Large intestine (tissue), 3 donors: ENCODE results near the gene PNPLA7. TPM values are rescaled to one million over a fixed set of nuclear protein-coding genes. Genes with fewer than 3 reads are reported as not detected.
A peak's percentile ranks its signal among the peaks of the same experiment; 100 is the strongest.

ENCODE experiments used
- DNase-seq, 2 donors: peaks; one replicate each; pipeline versions ENCODE4 v3.0.0 to v3.0.0-alpha.2; 2013
- H3K27ac ChIP-seq: one replicate; pipeline ENCODE4 v1.5.1; 2013; ENCODE audit warnings: low read length
- H3K27me3 ChIP-seq: 2 replicates; pipeline ENCODE4 v1.6.1; 2013; ENCODE audit warnings: low read length; ENCODE audit not compliant: control insufficient read depth, insufficient read depth
- H3K36me3 ChIP-seq: 2 replicates; pipeline ENCODE4 v1.6.1; 2013; ENCODE audit warnings: low read length; ENCODE audit not compliant: control insufficient read depth, insufficient read depth
- H3K4me1 ChIP-seq: one replicate; pipeline ENCODE4 v1.6.1; 2013; ENCODE audit warnings: low read length; ENCODE audit not compliant: control insufficient read depth, insufficient read depth
- H3K4me3 ChIP-seq: one replicate; pipeline ENCODE4 v1.5.1; 2013; ENCODE audit warnings: low read length
- H3K9me3 ChIP-seq: one replicate; pipeline ENCODE4 v1.6.1; 2013; ENCODE audit warnings: mild to moderate bottlenecking, low read depth, low read length, moderate library complexity; ENCODE audit not compliant: control insufficient read depth
- WGBS: methylation state at CpG from one replicate; pipeline ENCODE4 v1.1.5; 2013; ENCODE audit warnings: low lambda C conversion rate; ENCODE audit not compliant: insufficient coverage; 5-methylcytosine and 5-hydroxymethylcytosine counted together
- polyA plus RNA-seq: library from polyadenylated mRNA; unstranded; fragments of 120-200 nt; gene quantifications from one replicate; pipeline ENCODE4 v1.2.1, GENCODE V29; 2013

The PNPLA7 gene
- polyA plus RNA-seq, 1 donor = 7.2 TPM

DNA sequence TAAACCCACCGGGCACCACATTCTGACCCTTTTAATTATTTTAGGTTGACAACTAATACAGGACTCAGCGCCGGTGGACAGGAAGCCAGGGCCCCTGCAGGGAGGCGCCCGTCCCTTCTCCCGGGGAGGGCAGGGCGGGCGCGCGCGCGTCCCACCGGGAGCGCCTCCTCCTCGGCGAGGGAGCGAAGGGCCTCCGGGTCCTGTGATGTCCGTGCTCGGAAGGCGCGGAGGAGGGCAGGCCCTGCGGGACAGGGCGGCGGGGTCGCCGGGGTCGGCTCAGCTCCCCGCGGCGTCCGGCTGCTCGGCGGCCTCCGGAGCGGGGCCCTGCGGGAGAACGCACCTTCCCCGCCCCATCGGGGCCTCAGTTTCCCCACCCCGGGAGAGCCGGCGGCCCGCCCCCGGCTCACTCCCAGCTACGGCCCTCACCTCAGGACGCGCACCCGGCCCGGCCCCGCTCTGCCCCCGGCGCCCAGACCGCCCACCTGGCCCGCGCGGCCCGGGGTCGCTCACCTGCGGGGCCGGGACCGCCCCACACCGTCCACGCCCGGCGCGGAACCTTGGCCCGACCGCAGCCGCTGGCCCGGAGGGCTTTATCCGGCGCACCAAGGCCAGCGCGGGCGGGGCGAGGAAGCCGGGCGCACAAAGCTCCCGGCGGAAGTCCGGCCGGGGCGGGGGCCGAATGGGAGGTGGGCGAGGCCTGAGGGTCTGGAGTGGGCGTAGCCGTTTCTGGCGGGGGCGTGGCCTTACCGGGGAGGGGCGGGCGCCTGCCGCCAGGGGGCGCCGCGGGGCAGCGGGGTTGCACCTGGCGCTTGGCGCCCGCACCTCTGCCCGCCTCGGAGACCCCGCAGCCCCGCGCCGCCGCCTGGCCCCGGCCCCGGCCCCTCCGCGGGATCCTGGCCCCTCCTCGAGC, 127.3 kb downstream of the PNPLA7 start, which contains the start of the genes EXD3 and NOXA1:
Gene EXD3, minus strand, starts transcription at position 559 of the 910 bp plus-strand sequence. CDS start 27,805 bp downstream, outside the sequence.
Gene NOXA1, plus strand, starts transcription at position 790 of the 910 bp plus-strand sequence. CDS start 137 bp downstream, outside the sequence.
- peaks cover 12% of the 10 kb centered on the region for H3K4me1 ChIP-seq
- H3K9me3 ChIP-seq = no peaks in the 10 kb centered on the region
- peak within 1 kb of the TSS; percentile 65 for H3K4me3 ChIP-seq
- WGBS = no CpG with 5 or more reads among the region's 113 CpGs
- DNase-seq = peak; percentile 92 to 93
- H3K27me3 ChIP-seq = no peaks in the 10 kb centered on the region
- peak within 1 kb of the TSS; percentile 61 for H3K27ac ChIP-seq
- no peaks in the 10 kb centered on the region for H3K36me3 ChIP-seq

DNA sequence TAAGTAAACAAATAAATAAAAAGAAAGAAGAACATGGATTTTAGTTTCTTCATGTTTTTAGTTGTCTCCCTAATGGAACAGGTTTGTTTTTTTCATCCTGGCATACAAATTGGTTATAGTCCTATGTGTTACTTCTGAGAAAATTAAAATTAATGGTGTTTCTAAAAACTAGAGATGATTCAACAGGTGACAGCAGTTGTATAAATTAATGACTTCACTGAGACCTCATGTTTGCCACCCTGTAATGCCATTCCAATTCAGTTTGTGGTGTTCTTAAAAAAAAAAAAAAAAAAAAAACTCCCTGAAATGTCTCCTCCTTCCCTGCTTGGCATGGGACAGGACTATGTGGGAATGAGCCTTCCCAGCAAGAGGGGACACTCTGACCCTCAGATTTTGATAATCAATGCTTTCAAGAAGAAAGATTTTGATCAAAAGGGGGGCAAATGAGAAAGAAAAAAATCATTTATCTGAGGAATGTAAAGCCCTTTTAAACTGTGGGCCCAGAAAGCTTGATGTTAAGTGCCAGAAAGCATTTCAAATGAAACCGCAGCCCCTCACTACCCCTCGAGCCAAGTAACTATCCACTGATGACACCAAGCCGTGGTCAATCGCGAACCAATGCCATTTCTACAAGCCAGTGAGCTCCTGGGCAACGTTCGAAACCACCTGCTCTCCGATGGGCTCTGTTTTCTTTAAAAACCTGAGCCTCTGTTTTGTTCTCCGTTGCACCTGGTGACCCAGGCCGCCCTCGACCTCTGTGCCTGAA, 128.2 kb downstream of the PNPLA7 start:
- Histone ChIP-seq H3K27ac (peak overlapping the region; percentile 61), H3K27me3 (no peaks in the 10 kb centered on the region), H3K4me3 (peak overlapping the region; percentile 55), H3K9me3 (peaks cover 1% of the 10 kb centered on the region), H3K4me1 (peaks cover 12% of the 10 kb centered on the region), H3K36me3 (no peaks in the 10 kb centered on the region)
- WGBS = no CpG with 5 or more reads among the region's 11 CpGs
- no peak for DNase-seq

DNA sequence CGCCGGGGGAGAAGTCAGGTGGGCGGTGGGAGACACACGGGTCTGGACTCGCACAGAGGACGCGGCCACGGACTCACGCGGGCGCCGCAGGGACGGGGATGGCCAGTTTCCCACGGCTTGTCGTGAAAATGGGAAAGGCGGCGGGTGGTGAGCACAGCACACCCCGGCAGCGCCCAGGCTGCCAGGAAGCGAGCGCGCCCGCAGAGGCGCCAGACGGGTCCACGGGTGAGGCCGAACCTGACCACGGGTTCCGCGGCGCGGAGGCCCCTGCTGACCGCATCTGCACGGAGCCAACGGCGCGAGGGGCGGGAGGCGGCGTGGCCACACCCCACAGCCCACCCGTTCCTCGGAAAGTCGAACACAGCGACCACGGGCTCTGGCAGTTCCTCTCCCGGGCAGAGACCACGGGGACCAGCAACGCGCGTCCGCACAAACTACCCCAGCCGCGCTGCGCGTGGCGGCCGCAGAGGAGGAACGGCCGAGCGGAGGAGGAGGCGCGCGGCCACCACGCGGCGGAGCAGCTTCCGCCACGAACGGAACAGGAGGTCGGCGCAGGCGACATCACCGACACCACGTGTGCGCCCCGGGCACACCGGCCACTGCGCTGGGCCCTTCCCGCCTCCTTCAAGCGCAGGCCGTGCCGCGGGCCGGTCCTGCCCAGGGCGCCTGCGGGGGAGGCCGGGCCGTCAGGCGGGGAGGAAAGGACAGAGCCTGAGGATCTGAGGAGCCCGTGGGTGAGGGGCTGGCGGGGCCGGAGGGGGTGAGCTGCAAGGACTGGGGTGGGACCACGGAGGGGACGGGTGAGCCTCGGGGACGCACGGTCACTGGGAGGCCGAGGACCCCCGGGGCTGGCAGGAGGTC, 132.8 kb downstream of the PNPLA7 start:
- Histone ChIP-seq H3K27ac (no peak overlapping the region), H3K9me3 (peaks cover 4% of the 10 kb centered on the region), H3K27me3 (no peaks in the 10 kb centered on the region), H3K36me3 (peaks cover 4% of the 10 kb centered on the region), H3K4me3 (no peak overlapping the region), H3K4me1 (peaks cover 3% of the 10 kb centered on the region)
- DNase-seq = no peak
- no CpG with 5 or more reads among the region's 99 CpGs for WGBS

- Histone ChIP-seq H3K4me3 (no peak overlapping the region), H3K27ac (no peak overlapping the region), H3K4me1 (peaks cover 3% of the 10 kb centered on the region), H3K36me3 (peaks cover 4% of the 10 kb centered on the region), H3K9me3 (peaks cover 4% of the 10 kb centered on the region), H3K27me3 (no peaks in the 10 kb centered on the region)
- no peak for DNase-seq
- WGBS = no CpG with 5 or more reads among the region's 45 CpGs
Observed at GRCh38 chr9:137416563-137417151, 133.5 kb downstream of the PNPLA7 start.

DNA sequence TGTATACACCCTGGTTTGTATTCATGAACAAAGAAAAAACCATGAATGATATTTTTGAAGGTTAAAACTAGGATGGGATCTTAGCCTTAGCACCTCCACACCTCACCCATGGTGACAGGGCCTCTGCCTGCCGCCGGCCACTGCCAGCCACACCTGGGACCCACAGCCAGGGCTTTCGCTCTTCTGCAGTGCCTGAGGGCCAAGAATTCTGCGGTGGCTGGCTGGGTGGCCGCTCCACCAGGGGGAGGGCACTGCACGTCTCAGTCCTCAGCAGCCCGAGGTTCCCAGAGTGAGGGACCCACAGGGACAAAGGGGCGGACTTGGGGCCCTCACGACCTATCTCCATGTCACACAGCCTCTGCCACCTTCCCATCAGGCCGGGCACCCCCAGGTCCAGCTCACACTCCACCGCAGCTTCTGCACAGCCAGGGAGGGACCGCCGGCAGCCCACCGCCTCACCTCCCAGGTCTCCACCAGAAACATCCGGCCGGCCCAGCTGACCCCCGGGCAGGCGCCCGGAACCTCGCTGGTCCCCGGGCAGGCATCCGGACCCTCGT, 134.1 kb downstream of the PNPLA7 start:
- Histone ChIP-seq H3K27me3 (no peaks in the 10 kb centered on the region), H3K36me3 (peaks cover 4% of the 10 kb centered on the region), H3K4me3 (no peak overlapping the region), H3K27ac (no peak overlapping the region), H3K9me3 (peaks cover 4% of the 10 kb centered on the region), H3K4me1 (no peaks in the 10 kb centered on the region)
- DNase-seq = no peak
- no CpG with 5 or more reads among the region's 23 CpGs for WGBS

GRCh38 chr9:137415451-137415850, 134.8 kb downstream of the PNPLA7 start:
- DNase-seq = no peak
- Histone ChIP-seq H3K27ac (no peak overlapping the region), H3K36me3 (peaks cover 4% of the 10 kb centered on the region), H3K4me3 (no peak overlapping the region), H3K9me3 (peaks cover 4% of the 10 kb centered on the region), H3K4me1 (no peaks in the 10 kb centered on the region), H3K27me3 (no peaks in the 10 kb centered on the region)
- WGBS = no CpG with 5 or more reads among the region's 5 CpGs

DNA sequence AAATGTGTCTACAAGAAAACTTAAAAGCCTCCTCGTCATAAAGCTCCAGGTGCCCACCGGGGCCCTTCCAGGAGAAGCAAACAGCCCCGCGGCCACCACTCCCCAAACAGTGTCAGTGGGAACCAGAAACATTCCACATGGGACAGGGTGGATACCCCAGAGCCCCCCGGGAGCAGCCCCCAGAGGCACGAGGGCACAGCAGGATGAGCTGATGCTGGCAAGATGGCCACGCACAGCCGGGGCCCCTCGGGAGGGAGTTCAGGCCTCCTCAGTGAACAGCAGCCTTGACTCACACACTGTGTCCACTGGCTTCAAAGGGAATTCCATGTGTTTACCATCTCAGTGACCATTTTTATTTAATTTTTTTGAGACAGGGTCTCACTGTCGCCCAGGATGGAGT, 137.8 kb downstream of the PNPLA7 start:
- WGBS = 100% methylated on average over 1 of the region's 10 CpGs
- no peak for DNase-seq
- H3K27ac ChIP-seq = no peak overlapping the region

DNA sequence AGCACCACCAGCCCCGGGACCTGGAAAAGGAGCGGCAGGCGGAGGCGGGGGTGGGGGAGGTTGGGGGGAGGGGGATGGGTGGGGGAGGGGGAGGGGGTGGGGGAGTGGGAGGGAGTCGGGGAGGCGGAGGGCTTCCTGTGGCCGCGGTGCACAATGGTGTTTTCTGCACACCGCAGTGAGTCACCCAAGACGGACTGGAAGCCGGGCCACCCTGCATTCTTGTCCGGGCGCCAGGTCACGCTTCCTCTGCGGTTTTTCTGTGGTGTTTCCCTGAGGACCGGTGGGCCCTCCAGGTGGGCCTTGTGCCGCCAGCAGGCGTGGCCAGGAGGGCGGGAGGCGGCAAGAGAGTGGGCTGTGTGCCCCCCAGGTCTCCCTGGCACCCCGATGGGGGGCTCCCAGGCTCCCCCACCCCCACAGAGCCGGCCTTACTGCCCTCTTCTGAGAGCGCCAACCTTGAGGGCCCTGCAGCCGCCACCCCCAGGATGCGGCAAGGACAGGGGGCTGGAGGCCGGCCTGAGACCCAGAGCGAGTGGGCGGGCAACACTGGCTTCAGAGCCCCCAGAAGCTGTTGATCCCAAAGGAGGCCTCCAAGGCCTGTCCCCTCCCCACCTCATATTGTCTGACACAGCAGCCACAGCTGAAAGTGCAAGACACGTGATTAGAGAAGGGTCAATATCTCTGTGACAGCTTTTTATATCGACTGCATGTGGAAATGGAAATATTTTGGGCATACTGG, 138.4 kb downstream of the PNPLA7 start:
- Histone ChIP-seq H3K27ac (no peak overlapping the region), H3K4me3 (no peak overlapping the region), H3K27me3 (no peaks in the 10 kb centered on the region), H3K4me1 (peaks cover 5% of the 10 kb centered on the region), H3K36me3 (peaks cover 4% of the 10 kb centered on the region), H3K9me3 (peaks cover 3% of the 10 kb centered on the region)
- no peak for DNase-seq
- WGBS = 80% methylated on average over 1 of the region's 30 CpGs

More for the DNA sequence above, 137.8 kb downstream of the PNPLA7 start:
- Histone ChIP-seq H3K9me3 (peaks cover 7% of the 10 kb centered on the region), H3K27me3 (no peaks in the 10 kb centered on the region), H3K4me1 (peaks cover 2% of the 10 kb centered on the region), H3K4me3 (no peak overlapping the region), H3K36me3 (peaks cover 4% of the 10 kb centered on the region)

GRCh38 chr9:137411260-137411644, 138.9 kb downstream of the PNPLA7 start:
- WGBS = no CpG with 5 or more reads among the region's 17 CpGs
- H3K27ac ChIP-seq = no peak overlapping the region

More at GRCh38 chr9:137411260-137411644, 138.9 kb downstream of the PNPLA7 start:
- DNase-seq = no peak
- Histone ChIP-seq H3K36me3 (peaks cover 4% of the 10 kb centered on the region), H3K27me3 (no peaks in the 10 kb centered on the region), H3K4me1 (peaks cover 7% of the 10 kb centered on the region), H3K9me3 (peaks cover 3% of the 10 kb centered on the region), H3K4me3 (no peak overlapping the region)
